Stimulated activated CD8-positive, alpha-beta memory T cell treated with anti-CD3 and anti-CD28 coated beads, Interleukin-7, amount 100 ng/mL, for 1 hour (primary cell): Measurements from ENCODE around the gene ZNF236.
"Not testable (repeated sequence)": the region's sequence is repeated elsewhere in the genome, so short reads cannot be mapped to it uniquely, and the experiment has no call there.

Source experiments
- DNase-seq, 2 donors: peaks; one replicate each; pipeline ENCODE4 v3.0.0-alpha.2; 2020; ENCODE audit warnings: low read depth in 2 of 2

The ZNF236 gene

DNA sequence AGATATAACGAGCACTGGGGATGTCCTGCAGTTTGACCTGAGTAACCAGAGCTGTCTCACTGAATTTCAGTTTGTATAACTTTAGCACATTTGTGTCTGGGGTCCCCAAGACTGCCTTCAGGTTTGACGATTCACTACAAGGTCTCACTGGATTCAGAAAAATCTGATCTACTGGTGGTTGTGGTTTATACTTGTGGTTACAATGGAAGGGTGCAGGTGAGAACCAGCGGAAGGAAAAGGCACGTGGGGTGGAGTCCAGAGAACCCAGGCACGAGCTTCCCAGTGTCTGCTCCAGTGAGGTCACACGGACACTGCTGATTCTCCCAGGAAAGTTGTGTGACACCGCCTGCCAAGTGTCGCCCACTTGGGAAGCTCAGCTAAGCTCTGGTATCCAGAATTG, 126.0 kb downstream of the ZNF236 start:
- no peak for DNase-seq

DNA sequence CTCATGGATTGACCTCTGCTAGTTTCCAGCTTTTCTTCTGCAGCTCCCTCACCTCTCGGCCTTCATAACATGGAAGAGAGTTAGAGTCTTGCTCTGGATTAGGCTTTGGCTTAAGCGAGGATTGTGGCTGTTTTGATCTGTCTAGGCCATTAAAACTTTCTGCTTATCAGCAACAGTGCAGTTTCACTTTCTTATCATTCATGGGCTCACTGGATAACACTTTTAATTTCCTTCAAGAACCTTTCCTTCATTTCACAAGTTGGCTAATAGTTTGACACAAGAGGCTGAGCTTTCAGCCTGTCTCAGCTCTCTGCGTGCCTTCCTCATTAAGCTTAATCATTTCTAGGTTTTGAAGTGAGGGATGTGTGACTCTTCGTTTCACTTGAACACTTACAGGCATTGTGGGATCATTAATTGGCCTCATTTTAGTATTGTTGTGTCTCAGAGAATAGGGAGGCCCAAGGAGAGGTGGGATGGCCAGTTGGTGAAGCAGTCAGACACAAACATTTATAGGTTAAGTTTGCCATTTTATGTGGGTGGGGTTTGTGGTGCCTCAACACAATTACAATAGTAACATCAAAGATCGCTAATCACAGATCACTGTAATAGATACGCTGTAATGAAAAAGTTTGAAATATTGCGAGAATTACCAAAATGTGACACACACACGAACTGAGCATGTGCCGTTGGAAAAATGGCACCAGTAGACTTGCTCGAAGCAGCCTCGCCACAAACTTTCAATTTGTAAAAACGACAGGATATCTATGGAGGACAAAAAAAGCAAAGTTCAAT, 129.3 kb downstream of the ZNF236 start:
- no peak for DNase-seq

DNA sequence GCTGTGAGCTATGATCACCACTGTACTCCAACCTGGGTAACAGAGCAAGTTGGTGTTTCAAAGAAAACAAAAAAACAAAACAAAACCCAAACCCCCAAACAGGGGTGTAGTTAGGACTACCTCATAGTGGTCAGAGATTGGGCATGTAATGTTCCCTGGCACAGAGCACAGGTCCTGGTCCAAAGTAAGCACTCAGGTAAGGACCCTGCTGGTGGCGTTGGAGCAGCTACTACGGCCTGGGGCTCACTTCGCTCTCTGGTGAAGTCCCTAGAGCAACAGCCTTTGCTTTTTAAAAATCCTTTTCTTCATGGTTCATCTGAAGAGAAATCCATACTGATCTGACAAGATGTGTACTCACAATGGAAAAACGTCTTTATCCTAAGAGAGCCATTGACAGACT, 130.4 kb downstream of the ZNF236 start:
- DNase-seq = no peak

DNA sequence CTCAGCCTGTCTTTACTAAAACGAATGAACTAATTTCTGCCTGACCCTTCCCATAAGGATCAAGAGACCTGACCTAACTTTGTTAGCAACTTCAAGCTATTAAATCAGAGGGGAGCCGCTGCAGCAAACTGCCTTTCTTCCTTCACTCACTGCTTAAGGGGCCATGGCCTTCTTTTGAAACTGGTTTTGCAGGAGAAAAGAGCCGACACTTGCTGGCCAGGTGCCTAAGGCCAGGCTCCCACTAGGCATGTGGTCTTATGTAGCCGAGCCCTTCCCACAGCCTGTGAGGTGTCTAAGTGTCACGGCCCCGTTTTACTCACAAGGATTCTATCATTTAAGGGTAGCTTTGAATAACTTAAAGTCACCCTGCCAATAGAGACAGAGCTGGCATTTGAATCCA, 130.8 kb downstream of the ZNF236 start:
- no peak for DNase-seq

DNA sequence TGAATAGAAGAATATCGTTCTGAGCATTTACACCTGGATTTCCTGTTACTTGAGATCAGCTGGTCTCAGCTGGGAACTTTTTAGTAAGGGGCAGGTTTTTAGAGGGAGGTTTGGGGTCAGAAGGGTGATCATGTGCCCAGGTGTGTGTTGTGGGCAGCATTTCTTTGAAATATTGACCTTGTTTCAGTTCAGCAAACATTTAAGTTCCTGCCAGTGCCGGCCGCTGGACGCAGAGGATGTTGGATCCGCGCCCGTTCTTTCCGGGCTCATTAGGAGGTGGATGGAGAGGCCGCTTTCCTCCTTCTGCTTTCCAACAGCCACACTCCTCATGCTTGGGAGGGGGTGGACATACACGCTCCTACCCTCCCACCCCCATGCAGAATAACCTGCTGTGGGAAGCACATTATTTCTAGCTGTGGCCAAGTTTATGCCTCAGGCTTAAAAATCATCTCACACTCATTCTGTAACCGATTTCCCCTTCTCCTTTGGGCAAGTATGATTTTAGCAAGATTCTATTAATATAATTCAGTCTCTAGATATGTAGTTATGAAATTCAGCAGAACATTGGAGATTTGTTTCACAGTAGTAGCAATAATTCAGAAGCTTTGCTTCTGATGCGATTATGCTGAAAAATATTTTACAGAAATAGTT, 131.4 kb downstream of the ZNF236 start:
- no peak for DNase-seq

DNA sequence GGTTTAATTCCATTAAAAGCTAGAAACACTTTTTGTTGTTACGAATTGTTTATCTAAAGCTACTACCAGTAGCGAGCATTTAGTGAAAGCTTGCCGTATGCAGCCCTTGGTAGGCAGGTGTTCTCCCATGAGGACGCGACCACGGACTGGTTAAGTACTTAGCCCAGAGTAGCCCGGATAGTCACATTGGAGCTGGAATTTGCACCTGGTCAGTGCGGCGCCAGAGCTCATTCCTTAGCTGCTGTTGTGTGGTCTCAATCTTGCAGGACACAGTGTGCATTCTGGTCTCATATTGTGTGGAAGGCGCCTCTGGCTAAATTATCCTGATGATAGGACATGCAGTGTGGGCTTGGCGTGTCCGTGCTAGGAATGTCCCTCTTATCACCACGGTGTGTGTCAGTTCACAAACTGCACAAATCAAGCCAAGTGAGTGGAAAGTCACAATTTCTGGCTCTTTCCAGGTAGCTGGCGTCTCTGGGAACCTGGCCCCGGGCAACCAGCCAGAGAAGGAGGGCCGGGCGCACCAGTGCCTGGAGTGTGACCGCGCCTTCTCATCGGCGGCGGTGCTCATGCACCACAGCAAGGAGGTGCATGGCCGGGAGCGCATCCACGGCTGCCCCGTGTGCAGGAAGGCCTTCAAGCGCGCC, 133.3 kb downstream of the ZNF236 start:
- no peak for DNase-seq

DNA sequence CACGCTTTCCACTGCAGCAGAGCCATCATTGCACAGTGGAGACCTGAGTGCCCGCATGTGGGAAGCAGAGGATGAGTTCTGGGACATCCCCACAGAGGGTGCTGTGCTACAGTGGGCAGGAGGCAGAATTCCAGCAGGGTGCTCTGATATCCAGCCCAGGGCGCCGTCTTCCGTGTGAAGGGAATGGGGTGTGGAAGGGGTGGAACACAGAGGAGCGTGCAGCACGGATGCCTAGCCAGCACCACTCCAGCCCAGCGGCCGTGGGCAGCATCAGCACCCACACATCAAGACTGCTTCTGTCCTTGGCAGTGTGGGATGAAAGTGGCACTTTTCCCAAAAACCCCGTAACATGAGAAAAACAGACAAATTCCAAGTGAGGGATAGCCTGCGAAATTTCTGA, 134.3 kb downstream of the ZNF236 start:
- no peak for DNase-seq

DNA sequence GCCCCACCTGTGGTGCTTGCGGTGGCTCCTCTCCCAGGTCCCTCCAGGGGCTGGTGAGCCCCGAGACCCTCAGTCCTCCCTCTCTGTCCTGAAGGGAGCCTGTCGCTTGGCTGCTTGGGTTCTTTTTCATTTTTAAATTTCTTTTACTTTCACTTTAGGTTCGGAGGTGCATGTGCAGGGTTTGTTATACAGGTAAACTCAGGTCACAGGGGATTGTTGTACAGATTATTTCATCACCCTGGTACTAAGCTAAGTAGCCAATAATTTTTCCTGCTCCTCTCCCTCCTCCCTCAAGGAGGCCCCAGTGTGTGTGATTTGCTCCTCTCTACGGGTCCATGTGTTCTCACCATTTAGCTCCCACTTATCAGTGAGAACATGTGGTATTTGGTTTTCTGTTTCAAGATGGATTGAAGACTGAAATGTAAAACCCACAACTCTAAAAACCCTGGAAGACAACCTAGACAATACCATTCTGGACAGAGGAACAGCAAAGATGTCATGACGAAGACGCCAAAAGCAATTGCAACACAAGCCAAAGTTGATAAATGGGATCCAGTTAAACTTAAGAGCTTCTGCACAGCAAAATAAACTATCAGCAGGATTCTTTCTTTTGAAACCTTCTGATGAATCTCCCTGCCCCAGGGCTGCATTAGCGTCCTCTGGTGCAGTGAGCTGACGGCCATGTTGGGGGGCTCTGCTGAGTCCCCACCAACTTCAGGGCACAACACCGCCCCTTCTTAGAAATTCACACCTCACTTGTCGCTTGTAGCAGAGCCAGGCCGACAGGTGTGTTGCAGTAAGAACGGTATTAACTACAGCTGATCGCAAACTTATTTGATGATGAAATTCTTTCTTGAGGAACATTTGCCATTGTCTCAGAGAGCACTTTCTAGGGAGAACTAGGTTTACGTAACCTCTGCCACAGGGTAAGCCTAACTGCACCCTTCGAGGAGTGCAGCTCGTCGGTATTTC, 135.3 kb downstream of the ZNF236 start:
- DNase-seq = no peak

DNA sequence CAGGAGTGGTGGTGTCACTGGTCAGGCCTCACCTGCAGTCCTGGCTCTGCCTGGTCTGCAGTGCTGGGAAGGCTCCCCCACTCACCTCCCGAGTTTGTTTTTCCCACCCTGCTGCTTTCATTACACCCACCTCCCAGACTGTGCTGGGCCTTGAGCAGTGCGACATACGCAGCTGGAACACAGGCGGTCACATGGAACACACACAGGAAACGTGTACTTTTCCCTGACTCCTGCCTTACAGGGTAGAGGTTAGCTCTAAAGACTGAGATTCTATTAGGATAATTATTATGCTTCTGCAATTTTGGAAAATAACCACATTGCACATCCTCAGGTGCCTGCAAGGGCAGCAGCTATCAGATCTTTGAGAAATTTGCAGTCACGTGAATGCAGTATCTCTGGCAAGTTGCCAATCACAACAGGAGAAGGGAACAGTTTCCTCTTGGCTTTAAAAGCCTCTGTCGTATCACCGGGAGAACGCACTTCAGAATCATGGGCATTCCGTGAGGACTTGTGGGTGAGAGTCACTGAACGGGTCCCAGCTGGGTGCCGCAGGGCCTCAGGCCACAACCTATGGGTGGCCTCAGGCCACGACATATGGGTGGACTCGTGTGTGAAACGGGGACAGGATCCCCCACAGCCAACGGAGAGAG, 136.5 kb downstream of the ZNF236 start:
- no peak for DNase-seq

DNA sequence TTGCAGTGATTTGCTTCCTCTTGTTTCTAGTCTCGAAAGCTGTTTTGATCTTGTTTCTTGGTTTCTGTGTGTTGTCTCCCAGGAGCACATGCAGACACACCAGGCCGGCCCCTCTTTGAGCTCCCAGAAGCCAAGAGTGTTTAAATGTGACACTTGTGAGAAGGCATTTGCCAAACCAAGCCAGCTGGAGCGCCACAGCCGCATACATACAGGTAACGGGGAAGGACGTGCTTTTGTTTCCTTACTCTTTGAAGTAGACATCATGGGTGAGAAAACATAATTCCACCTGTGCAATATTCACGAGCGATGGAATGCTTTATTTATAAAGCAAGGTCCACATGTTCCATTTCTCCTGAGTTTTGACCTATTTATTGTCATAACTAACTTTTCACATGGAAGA, 137.2 kb downstream of the ZNF236 start:
- DNase-seq = no peak

DNA sequence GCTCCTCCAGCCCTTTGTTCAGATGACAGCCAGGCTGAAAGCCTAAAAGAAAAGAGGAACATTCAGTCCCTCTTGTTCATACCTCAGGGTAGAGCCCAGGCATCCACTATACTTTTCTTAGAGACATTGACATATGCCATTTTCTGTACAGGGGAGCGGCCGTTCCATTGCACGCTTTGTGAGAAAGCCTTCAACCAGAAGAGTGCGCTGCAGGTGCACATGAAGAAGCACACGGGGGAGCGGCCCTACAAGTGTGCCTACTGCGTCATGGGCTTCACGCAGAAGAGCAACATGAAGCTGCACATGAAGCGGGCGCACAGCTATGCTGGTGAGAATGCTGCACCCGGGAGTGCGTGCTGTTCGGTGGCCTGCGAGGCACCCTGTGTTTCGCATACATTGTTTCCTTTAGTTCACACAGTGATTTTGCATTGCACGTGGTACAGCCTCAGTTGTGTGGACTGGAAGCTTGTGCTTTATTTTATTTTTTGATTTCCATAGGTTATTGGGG, 138.2 kb downstream of the ZNF236 start:
- no peak for DNase-seq

DNA sequence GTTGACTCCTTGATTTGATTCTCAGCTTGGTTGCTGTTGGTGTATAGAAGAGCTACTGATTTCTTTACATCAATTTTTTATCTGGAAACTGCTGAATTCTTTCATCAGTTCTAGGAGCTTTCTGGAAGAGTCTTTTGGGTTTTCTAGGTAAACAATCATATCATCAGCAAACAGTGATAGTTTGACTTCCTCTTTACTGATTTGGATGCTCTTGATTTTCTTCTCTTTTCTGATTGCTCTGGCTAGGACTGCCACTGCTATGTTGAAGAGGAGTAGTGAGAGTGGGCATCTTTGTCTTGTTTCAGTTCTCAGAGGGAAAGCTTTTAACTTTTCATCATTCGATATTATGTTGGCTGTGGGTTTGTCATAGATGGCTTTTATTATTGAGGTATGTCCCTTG, 140.5 kb downstream of the ZNF236 start:
- no peak for DNase-seq

DNA sequence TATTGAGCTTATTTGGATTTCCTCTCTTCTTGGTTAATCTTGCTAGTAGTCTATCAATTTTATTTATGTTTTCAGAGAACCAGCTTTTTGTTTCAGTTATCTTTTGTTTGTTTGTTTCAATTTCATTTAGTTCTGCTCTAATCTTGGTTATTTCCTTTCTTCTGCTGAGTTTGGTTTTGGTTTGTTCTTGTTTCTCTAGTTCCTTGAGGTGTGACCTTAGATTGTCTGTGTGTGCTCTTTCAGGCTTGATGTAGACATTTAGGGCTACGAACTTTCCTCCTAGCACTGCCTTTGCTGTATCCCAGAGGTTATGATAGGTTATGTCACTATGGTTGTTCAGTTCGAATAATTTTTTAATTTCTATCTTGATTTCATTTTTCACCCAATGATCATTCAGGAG, 141.6 kb downstream of the ZNF236 start:
- DNase-seq = no peak

DNA sequence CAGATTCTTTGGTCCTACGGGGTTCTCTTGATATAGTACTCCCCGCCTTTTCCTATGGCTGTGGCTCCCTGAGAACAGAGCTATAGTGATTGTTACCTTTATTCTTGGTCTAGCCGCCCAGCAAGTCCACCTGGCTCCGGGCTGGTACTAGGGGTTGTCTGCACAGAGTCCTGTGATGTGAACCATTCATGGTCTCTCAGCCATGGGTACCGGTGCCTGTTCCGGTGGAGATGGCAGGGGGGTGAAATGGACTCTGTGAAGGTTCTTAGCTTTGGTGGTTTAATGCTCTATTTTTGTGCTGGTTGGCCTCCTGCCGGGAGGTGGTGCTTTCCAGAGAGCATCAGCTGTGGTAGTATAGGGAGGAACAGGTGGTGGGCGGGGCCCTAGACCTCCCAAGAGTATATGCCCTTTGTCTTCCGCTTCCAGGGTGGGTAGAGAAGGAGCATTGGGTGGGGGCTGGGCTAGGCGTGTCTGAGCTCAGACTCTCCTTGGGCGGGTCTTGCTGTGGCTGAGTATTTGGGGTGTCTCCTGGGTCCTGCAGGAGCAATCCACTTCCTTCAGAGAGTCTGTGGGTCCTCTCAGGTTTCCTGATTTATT, 143.3 kb downstream of the ZNF236 start:
- not testable (repeated sequence) for DNase-seq

DNA sequence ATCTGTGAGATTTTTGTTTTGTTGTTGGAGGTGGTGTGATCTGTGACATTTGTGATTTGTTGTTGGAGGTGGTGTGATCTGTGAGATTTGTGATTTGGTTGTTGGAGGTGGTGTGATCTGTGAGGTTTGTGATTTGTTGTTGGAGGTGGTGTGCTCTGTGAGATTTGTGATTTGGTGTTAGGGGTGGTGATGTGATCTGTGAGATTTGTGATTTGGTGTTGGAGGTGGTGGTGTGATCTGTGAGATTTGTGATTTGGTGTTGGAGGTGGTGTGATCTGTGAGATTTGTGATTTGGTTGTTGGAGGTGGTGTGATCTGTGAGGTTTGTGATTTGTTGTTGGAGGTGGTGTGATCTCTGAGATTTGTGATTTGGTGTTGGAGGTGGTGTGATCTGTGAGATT, 144.9 kb downstream of the ZNF236 start:
- DNase-seq = not testable (repeated sequence)

DNA sequence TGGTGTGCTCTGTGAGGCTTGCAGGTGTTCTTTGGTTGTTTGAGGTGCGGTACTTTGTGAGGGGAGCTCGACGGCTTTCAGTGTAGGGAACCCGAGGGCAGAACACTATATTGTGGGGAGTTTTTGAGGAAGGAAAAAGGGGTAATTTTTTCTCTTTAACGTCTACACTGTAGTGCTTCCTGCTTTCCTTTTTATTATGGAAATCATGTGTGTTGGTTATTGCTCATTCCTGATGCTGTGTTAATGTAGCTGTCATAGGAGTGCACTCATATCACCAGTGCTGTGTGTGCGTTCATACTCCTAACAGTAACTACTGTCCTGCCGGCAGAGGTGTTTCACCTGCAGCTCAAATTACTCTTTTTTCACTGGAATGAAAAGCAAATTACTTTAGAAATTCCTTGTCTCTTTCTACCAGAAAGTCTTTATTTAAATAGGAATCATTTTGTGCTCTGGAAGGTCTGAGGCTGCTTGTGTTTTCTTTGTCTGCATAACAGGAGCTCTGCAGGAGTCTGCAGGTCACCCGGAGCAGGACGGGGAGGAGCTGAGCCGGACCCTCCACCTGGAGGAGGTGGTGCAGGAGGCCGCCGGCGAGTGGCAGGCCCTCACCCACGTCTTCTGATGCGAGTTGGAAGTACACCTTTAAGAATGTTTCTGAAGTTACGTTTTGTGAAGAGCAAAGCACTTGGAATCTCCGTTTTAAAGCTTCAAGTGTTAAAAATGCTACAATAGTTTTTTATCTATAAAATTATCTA, 145.5 kb downstream of the ZNF236 start:
- no peak for DNase-seq

DNA sequence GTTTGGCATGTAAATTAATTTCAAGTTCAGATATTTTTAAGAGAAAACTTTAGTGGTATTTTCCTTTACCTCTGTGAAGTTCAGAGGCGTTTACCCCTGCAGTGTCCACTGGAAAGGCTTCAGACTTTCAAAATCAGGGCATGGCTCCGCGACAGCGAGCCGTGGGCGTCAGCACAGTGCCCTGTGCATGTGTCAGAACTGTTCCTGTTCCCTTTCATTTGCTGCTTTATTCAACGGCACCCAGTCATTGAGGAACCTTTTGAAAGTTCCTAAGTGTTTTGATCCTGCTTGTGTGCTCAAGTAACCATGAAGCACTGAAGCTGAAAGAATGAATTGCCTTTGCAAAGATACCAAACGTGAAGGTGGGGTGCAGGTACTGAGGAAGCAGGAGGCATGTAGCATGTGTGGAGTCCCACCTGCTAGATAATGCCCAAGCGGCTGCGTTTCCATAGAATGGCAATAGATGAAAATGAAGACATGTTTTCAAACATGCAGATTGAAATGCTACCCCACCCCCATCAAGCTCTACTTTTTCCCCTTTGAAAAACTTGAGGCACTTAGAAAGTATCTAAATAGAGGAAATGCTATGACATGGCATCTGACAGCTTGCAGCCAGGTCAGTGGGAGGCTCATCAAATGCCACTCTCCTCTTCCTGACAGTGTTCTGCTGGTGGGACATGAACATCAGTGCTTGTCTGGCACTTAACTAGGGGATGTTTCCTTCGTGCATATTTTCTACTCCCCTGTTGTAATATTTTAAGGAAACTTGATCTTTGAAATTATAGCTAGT, 148.6 kb downstream of the ZNF236 start:
- DNase-seq = no peak

DNA sequence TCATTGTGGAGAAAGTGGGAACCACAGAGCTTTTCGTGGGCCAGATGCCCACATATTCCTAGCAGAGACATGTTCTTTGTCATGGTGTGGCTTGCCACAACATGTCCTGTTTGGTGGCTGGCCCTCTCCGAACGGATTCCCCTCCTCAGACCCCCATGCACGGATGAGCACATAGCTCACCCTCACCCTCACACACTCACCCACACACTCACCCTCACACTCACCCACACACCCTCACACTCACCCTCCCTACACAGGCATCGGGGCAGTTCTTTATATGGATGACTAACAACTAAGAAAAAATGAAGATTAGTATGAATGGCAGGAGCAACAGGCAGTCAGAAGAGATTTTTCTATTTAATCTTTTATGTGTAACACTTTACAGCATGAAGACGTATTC, 149.9 kb downstream of the ZNF236 start:
- no peak for DNase-seq

DNA sequence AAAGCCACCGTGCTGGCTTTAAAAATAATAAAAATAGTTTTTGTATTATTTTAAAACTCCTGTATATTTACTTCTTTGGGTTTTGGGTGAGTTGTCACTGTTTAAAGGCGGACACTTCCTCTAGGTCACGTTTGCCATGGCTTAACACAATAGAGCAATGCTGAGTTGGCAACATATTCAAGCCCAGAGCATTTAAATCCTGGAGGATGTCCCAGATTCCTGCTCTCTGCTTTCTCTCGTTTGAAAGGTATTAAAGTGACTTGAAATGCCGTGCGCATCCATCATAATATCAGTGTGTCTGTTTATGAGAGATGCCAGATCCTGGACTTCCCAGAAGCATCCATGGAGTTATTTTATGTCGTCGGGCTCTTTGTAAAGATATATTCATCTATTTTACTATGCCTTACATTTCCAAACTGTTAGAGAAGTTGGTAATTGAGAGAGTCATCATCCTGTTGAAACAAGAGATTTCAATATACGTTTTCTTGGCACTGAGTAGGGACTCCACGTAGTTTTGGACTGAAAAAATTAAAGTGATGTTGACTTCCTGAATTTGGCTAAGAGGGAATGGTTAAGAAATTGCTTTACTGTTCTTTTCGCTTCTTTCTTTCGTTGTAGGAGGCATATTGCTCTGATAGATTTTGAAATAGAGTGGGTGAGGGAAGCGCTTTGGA, 150.6 kb downstream of the ZNF236 start:
- no peak for DNase-seq
